GM19395 (cell line): ENCODE measurements around the gene NACC2.

ENCODE experiments used
- ATAC-seq: cut with Tn5 transposase; IDR thresholded peaks from one replicate; pipeline ENCODE4 v1.9.1; 2021; ENCODE audit warnings: mild to moderate bottlenecking, moderate library complexity; ENCODE audit not compliant: unreplicated experiment

Gene NACC2, protein sequence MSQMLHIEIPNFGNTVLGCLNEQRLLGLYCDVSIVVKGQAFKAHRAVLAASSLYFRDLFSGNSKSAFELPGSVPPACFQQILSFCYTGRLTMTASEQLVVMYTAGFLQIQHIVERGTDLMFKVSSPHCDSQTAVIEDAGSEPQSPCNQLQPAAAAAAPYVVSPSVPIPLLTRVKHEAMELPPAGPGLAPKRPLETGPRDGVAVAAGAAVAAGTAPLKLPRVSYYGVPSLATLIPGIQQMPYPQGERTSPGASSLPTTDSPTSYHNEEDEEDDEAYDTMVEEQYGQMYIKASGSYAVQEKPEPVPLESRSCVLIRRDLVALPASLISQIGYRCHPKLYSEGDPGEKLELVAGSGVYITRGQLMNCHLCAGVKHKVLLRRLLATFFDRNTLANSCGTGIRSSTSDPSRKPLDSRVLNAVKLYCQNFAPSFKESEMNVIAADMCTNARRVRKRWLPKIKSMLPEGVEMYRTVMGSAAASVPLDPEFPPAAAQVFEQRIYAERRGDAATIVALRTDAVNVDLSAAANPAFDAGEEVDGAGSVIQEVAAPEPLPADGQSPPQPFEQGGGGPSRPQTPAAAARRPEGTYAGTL

DNA sequence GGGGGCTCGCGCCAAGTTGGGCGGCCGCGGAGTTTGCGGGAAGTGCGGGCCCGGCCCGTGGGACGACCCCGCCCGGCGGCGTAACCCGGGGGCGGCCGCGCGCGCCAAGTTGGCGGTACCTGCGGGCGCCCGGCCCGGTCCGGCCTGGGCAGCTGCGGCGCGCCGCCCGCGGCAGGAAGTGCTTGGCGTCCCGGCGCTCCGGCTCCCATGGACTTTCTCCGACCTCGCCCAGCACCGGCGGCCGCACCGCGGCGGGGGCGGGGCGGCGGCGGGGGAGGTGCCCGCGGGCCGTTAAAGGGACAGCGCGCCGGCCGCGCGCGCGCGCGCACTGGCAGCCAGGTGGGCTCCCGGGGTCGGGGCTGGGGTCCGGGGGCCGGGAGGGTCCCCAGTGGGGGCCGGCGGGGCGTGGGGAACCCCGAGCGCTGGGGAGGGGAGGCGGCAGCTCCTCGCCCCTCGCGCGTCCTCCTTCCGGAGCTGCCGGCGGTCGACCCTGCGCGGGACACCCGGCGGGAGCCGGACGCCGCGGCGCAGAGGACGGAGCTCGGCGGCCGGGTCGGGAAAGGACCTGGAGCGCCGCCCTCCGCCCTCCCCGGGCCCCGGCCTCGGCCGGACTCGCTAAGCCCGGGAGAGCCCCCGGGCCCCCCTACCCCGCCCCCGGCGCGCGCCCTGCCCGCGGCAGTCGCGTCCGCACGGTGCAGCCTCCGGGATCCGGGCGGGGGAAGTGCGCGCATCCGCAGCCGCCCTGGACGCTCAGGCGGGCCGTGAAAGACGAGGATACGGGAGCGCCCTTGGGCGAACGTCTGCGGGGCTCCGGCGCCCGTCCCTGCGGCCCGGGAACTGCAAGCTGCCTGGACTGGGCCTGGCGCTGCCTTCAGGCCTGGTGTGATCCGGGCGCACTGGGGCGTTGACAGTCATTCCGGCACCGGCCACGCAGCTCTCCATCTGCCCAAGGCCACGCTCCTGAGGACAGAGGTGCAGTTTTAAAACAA is at the start of gene NACC2:
NACC2 (minus strand) TSS at position 220 of the 989 bp plus-strand sequence. CDS start 44,768 bp downstream, outside the sequence.
- ATAC-seq = no peak

DNA sequence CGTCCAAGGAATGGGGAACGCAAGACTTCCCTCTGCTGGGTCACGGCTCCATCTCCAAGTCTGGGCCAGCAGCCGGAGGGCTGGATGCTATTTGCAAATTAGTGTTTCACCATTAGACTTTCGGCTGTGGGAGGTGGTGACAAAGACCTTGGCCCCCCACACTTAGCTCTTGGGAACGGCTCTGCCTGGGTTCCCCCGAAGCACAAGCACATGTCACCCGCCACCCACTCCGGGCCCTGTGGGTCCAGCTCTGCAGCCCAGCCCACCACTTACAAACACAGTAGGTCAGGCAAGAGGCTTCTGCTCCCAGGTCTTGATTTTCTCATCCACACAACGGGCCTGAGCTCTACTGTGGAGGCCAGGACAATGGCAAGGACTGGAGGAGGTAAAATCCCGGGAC is 49.4 kb upstream of the NACC2 start:
- ATAC-seq = no peak

DNA sequence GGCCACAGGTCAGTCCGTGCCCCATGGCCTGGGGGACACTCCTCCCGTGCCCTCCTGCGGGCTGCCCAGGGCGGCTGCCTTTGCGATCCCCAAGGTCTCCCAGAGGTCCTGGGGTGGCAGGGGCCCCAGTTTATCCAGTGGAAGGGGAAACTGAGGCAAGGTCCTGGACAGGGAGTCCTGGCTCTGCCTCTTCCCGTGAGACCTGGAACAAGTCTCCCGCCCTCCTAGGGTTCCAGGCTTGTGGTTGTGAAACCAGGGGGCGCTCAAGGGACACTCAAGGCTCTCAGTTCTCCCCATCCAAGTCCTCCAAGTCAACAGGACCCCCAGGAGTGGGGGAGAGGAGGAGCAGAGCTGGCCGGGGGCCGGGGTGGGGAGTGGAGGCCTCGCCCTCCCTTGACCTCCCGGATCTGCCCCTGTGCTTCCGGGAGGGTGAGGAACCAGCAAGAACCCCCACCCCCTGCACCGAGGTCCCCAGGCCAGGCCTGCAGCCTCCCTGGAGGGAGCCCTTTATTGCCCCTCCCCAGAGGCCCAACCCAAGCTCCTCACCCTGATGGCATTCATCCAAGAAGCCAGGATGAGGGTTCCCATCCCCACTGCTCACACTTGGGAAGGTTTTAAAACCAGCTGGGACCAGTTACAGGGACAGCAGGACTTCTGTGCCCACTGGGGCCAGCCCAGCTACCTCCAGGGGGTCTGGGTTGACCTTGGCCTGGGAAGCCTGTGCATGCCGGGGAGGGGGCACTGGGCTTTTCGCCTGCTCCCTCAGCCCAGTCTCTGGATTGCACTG is 48.3 kb upstream of the NACC2 start:
- no peak for ATAC-seq

DNA sequence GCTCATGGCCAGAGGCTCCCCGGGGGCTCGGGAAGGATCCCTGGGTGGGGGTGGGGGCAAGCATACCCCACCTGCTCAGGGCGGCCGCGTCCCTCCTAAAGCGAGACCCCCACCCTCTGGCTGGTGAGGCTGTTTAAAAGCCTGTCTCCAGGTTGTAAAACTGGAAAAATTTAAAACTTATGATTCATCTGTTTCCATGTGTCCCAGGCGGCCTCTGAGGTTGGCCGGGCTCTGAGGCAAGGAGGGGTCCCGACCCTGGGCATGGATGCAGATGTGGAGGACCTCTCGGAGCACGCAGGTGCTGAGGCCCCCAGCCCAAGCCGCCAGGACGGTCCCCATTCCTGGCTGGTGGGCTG is 47.7 kb upstream of the NACC2 start:
- no peak for ATAC-seq

DNA sequence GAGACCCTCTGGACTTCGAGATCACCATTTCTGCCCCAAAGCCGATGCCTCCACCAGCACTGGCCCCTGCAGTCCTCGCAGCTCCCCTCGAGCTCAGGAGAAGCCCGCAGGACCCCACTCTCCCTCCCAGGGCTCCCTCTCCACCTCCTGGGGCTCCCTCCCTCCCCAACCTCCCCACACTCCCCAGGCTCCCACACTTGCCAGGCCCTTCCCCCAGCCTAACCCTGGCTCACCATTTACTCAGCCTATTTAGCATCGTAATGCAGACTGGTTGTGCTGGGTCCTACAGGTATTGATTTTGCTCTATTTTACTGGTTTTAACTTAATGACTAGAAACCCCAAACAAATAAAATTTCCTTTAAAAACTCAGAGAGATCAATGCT is 47.3 kb upstream of the NACC2 start:
- no peak for ATAC-seq

DNA sequence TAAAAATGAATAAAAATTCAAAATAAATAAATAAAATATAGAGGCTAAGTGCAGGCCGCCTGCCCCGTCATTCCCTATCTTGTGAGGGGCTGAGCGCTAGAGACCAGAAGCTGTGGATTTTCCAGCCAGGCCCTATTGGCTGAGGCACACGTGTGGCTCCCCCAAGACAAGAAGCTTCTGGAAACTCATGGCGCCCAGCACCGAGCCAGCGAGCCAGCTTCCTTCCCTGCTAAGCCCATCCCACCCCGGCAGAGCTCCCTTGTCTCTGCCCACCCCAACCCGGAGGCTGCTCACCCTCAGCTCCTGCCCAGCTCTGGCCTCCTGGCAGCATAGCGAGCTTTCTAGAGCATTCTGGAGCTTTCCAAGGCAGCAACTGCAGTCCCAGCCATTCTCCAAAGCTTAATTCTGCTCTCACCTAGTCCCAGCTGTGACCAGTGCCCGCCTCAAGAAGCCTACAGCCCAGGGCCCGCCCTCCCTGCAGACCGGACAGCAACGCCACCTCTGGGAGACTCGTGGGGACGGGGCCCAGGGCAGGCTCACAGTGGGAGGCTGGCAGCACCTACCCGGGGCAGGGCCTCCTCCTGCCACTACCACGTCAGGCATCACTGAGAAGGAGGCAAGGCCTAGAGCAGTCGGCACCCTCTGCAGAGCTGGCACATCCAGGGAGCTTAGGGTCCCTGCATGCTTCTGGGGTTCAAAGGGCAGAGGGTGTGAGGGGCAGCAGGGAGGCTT is 46.8 kb upstream of the NACC2 start:
- ATAC-seq = no peak

DNA sequence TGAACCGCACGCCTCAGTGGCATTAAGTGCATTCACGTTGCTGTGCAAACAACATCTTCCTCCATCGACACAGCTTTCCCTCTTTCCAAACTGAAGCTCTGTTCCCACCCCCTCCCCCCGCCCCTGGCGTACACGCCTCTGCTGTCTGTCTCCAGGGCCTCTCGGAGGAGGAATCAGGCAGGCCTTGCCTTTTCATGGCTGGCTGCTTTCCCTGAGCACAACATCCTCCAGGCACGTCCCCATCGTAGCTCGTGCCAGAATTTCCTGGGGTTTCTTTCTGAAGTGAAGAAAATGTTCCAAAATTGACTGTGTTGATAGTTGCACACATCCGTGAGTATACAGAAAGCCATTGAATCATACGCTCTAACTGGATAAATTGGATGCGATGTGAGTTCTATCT is 45.9 kb upstream of the NACC2 start:
- no peak for ATAC-seq

DNA sequence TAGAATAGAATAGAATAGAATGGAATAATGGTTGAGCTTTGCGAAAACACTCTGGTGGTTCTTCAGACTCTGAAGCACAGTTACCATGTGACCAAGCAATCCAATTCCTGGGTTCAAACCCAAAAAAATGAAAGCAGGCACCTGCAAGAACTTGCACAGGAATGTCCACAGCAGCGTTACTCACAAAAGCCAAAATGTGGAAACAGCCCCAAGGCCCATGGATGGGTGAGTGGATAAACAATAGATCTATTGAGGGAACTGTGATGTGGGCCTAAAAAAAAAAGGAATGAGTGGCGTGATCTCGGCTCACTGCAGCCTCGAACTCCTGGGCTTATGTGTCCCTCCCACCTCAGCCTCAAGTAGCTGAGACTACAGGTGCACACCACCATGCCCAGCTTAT is 45.0 kb upstream of the NACC2 start:
- no peak for ATAC-seq

DNA sequence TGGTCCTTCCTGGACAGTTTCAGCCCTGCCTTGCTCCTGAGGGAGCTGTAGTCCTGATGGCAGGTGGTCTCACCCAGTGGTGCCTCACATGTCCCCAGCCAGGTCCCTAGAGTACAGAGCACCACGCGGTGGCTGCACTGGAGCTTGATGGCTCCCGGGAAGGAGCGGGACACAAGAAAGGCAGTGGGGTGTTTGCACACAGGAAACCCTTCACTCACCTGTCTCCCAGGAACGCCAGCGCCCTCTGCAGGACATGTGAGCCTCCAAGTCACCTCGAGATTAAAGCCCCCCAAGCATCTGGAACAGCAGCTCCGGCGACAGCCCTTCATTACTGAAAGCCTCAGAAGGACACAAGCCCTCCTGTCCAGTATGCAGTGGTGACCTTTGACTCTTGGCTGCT is 43.5 kb upstream of the NACC2 start:
- ATAC-seq = no peak

DNA sequence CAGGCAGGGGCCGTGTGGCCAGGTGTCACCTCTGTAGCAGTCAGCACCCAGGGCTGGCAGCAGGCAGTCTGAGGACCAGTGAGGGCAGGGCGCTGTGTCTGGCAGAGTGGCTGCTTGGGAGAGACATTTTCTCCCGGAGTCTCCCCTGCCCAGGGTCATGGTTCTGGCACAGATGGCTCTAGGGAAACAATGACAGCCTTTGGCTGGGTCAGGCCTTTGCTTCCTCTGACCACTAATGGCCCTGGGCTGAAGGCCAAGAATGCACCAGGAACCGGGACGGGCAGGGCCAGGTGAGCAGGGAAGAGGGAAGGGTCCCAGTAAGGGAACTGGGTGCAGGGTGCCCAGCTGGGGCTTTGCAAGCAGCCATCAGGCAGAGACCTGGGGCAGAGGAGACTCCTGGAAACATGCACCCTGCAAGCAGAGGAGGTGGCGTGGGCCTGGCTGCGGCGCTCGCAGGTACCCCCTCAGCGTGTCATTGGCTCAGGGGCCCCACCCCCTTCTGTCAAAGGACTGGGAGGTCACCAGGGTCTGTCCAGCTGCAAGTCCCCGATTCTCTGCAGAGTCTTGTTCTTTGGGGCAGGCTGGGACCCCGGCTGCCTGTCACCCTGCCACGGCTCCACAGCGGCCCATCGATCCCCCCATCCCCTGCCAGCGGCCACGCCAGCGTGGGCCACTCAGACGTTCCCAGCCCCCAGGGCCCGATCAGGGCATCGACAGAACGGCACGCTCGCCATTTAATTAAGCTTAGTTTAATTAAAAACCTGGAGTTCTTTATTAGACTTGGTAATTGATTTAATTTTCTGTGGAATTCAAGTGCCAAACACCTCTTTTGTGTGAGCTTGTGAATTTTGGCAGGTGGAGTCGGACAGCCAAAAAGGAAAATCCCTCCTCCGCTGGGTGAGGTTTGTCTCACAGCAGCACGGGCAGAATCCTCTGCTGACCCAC is 42.5 kb upstream of the NACC2 start:
- no peak for ATAC-seq

DNA sequence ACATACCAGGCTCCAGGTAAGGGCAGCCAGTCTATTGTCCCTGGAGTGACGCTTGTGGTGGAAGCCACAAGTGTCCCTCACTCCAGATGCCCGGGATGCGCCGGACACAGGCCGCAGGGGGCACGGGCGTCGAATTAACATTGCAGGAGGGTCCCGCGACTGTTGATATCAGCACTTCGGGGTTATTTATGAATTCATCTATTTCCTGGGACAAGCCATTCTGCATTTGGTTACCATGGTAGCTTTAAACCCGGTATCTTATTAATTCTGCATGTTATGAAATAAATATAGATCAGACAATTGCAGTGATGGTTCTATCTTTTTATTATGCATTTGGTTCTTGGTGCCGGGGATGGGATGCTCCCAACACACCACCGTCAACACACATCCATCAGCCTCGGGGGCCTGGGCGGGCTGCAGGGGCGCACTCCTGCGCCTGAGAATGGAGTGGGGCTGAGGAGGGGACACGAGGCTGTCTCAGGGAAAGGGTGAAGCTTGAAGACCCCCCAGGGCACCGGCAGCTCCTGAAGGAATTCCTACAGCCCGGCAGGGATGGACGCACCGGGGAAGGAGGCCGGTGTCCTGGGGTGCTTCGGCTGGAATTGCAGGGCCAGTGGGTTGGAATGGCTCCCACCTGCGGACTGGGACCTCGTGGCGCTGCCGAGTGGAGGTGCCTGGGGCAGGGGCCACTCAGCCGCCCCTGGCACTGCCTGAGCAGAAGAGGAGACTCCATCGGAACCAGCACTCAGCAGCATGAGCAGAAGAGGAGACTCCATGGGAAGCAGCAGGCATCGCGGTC is 41.2 kb upstream of the NACC2 start:
- no peak for ATAC-seq

DNA sequence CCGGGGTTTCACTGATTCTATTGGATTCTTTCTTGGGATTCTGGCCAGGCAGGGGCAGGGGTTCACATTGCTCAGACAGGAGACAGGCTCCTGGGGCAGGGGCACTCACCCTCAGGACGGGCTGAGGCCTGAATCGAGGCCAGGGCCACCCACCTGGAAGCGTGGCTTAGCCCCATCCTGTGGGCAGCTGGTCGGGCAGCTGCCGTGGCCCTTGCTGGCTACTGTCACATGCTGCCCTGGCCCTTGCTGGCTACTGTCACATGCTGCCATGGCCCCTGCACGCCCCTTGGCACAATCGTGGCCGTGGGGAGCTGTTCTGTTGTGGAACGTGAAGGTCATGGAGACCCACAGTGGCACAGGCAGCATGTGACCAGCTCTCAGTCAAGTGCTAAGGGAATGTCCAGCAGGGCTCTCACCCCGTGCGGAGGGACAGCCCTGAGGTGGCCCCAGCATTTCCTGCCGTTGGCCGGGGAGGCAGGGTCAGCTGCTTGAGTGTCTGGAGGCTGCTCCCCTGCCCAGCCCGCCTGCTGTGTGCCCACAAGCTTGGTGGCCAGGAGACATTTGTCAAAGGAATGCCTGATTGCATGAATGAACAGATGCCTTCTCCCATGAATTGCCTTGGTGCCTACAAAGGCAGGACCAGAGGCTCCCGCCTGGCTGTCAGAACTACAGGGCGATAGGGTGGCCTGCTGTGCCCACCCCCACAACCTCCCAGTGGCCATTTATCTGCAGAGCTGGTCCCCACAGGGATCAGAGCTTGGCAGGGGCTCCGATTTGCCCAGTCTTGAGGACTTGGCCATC is 40.4 kb upstream of the NACC2 start:
- no peak for ATAC-seq

DNA sequence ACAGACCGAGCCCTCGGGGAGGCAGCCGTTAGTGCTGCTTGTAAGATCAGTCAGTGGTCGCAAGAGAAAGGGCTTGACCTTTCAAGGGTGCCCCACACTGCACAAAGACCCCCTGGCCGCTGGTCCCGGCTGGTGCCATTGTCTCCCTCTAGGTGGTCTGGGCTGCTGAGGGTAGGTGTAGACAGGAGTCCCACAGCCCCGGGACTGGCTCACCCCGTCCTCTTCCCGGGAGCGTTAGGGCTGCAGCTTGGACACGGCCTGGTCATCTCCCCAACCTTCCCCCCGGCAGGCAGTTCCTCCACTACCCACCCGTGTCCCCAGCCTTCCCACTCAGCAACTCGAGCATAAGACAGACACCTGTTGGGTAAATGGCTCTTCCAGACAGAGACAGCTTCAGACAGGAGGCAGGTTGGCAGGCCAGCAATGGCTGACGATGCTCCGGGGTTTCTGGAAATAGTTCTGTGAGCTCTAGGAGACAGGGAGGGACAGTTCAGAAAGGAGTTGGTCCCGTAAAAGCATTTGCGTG is 38.9 kb upstream of the NACC2 start:
- no peak for ATAC-seq

DNA sequence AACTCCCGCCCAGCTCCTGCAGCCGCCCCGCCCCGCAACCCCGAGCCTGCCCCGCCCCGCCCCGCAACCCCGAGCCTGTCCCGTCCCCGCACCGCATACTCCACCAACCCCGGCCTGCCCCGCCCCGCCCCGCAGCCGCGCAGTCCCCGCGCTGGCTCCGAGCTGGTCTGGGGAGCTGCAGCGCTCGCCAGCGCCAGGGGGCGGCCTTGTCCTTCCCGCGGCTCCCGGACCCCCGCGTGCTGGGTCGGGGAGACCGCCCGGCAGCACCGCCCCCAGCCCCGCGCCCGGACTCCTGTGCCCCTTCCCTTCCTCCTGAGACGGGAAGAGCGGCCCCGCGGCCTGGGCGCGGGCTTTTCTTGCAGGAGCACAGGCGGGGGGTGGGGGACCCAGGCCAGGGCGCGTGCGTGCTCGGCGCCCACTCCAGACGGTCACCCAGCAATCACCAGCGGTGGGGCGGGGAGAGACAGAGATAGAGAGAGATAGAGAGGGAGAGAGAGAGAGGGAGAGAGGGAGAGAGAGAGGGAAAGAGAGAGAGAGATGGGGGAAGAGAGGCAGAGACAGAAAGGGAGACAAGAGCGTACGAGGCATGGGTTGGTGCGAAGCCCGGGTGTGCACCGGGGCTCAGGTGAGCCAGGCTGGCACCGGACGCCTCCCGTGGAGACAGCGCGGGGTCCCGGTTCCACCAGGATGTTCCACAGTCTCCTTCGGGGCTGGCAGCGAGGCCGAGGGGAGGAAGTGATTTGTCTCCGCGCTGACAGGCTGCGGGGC is 38.3 kb upstream of the NACC2 start:
- no peak for ATAC-seq

DNA sequence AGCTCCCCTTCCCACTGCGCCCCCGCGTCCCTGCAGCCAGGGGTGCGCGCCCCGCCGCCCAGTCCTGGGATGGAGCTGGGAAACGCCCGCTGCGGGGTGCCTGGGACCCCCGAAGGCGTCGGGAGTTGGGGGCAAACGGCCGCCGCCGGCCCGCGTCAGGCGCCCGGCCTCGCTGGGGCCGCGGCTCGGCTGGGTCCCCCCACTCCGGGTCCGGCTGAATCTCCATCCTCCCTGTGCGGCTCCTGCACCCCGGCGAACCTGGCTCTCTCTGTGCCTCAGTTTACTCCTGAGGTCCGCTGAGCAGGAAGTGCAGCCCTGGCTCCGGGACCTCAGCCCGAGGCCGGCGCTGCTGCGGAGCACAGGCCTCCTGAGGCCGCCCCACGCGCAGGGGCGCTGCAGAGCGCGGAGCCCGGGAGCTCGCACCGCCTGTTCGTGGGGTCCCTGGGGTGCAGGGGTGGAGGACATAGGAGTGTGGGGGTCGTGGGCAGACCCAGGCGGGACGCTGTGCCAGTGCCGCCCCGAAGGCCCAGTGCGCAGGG is 37.5 kb upstream of the NACC2 start:
- ATAC-seq = no peak
